DMS 273 treated with DMSO at 0.1 percent for 48 hours (cell line): Measurements from ENCODE around the gene ZNF3.

Experiments
- DNase-seq: peaks from one replicate; lab custom pipeline; 2025; lab: John Stamatoyannopoulos, UW

The ZNF3 gene

DNA sequence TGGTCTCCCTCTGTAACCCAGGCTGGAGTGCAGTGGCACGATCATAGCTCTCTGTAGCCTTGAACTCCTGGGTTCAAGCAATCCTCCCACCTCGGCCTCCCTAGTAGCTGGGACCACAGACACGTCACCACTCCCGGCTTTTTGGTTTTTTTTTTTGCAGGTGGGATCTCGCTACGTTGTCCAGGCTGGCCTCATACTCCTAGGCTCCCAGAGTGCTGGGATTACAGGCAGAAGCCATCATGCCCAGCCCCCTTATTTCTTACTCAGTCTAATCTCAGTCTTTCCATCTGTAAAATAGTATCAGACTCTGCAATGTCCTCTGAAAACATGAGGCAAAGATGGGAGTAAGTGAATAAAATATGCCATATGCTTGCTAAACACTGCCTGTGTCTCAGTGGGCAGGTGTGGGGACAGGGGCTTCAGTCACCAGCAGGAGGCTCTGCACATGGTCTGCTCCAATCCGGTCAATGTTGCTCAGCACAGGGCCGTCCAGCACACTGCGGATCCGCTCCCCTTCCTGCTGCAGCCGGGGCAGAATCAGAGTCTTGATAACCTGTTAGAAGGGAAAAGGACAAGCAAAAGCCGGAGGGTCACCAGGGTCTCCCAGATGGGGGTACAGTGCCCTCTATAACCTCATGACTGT lies 28.1 kb upstream of the ZNF3 start:
- DNase-seq = no peak

GRCh38 chr7:100107890-100108289 lies 26.4 kb upstream of the ZNF3 start:
- DNase-seq = no peak

DNA sequence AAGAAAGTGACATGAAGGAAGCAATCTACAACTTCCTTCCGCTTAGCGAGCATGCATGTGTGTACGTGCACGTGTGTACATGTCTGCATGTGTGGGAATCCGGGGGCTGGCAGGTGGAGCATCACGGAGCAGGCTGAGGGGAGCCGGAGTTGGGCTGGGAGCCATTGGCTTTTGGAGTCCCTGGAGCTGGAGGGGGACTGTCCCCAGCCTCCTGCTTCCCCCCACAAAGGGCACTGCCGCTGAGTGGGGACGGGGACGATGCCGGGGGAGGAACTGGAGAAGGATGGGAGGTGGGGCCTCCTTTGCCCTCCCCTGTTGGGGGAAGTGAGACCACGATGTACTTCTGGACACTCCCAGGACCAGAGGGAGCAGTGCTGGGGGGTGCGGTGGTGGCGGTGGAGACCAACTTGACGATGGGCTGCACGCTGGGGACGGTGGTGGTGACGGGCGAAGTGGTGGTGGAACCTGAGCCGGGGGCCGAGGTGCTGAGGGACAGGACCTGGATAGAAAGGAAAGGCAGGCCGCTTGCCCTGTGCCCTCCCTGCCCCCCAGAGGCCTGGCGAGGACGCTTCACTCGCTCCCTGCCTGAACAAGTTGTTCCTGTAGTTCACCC lies 25.7 kb upstream of the ZNF3 start:
- DNase-seq = no peak

DNA sequence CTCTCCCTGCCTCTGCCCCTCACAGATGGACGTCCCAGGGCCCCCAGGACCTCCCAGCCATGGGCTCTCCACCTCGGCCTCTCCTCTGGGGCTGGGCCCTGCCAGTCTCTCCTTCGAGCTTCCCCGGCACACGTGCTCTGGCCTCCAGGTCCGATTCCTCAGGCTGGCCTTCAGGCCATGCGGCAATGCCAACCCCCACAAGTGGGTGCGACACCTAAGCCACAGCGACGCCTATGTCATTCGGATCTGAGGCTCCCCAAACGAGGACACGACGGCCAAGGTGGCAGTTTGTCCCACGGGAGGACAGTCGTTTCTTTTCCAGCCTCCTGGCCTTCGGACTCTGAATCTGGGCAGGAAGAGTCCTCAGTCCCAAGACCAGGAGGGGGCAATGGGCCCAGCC lies 25.1 kb upstream of the ZNF3 start:
- no peak for DNase-seq

GRCh38 chr7:100105534-100105933 lies 24.0 kb upstream of the ZNF3 start:
- no peak for DNase-seq

DNA sequence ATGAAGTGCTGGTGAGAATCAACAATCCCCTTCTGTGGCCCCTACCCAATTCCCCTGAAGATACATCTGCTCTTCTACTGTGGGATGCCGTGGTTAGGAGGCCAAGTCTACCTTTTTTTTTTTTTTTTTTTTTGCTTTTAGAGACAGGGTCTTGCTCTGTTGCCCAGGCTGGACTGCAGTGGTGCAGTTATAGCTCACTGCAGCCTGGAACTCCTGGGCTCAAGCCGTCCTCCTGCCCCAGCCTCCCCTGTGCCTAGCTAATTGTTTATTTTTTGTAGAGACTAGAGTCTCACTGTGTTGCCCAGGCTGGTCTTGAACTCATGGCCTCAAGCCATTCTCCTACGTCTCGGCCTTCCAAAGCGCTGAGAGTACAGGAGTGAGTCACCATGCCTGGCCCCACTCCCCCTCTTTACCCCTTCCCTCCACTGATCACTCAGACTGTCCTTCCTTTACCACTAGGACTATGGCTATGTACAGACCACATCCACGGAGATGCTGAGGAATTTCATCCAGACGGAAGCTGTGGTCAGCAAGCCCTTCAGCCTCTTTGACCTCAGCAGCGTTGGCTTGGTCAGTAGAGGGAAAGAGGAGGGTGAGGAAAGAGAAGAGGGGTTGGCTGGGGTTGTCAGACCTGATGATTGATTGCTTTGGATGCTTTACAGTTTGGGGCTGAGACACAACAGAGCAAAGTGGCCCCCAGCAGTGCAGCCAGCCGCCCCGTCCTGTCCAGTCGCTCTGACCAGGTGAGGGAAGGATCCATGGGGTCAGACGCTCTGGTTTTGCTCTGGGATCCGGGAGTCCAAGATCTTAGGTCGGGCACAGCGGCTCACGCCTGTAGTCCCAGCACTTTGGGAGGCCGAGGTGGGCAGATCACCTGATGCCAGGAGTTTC lies 21.7 kb upstream of the ZNF3 start:
- no peak for DNase-seq

DNA sequence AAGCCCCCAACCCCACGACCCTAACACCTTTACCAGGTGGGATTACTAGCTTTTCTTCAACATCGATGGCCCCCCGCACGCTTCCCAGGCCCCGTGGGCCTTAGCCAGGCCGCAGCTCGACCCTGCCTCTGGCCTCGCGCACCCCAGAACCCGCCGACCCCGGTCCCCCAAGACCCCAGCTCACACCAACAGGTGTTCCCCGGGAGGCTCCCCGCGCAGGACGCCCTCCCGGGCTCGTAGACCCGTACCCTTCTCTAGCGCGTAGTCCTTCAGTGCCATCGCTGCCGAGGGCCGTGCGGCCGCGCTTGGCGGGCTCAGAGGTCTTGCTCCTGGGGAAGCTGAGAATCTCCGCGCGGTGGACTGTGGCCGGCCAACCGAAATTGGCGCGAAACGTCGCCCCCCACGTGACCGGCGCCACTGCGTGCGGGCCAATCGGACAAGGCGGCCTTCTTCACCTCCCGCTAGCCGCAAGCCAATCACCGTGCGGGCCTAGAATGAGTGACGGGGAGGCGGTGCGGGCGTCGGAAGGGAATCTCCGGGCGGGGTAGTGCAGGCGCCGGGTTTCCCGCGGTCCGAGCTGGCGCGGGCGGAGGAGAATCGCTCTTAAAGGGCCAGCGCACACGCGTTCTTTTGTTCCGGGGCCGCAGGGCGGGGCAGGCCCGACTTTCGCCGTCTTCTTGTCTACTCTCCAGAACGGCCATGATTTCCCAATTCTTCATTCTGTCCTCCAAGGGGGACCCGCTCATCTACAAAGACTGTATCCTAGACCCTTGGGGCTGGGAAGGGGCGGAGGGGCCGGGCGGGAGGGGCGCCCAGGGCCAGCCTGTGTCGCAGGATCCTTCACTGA lies 19.7 kb upstream of the ZNF3 start, which contains the start of the genes AP4M1 and MCM7:
TSS of gene AP4M1 (plus strand) at position 628 of the 847 bp plus-strand sequence. CDS start at position 700, 72 bp downstream.
TSS of gene MCM7 (minus strand) at position 382 of the 847 bp plus-strand sequence. CDS start at position 279, 103 bp downstream.
- peak; percentile 99 for DNase-seq

DNA sequence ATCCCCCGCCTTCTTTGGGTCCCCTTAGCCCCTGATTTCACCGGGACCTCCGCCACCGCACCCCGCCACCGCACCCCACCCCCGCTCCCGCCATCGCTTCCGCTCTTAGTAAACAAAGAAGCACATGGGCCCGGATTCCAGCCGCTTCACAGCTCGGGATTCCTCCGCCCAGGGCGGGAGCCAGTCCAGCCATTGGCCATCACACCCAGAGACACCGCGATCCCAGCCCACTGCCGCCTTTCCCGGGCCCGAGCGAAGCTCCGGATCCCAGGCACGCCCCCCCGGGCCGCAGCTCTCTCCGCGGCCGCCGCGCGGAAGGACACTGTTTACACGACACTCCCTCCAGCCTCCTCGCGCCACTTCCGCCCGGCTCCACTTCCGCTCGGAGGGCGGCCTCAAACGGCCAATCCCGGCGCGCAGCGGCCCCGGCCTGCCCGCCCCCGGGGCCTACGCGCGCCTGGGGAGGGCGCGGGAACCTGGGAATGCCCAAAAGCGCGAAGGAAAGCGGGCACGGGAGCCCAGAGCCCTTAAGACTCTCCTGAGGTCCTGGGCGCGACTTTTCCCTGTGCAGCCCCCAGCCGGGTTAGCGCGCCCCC lies 19.0 kb upstream of the ZNF3 start:
- DNase-seq = peak; percentile 75

DNA sequence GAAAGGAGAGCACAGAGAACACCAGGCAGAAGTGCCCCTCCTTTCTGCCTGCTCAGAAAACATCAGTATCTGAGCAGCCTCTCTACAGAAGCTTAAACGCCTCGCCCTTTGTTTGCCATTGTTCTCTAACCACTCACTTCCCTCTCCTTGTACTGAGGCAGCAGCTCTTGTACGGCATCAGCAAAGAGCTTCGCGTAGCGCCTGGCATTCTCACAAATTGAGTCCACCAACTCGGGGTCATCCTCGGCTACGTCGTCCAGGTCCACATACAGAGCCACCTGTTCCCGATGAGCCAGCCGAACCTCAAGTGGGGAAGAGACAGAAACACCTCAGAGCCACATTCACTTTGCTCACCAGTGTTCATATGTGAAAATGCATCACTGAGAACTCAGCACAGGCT lies 17.9 kb upstream of the ZNF3 start:
- DNase-seq = no peak

GRCh38 chr7:100098913-100099312 lies 17.4 kb upstream of the ZNF3 start:
- no peak for DNase-seq

- no peak for DNase-seq
Measured at GRCh38 chr7:100095704-100096103, 14.2 kb upstream of the ZNF3 start.

GRCh38 chr7:100095289-100095688 lies 13.8 kb upstream of the ZNF3 start:
- DNase-seq = no peak

GRCh38 chr7:100093925-100094486 lies 12.5 kb upstream of the ZNF3 start:
- DNase-seq = no peak

- DNase-seq = no peak
Measured at GRCh38 chr7:100093498-100093897, 12.0 kb upstream of the ZNF3 start.

DNA sequence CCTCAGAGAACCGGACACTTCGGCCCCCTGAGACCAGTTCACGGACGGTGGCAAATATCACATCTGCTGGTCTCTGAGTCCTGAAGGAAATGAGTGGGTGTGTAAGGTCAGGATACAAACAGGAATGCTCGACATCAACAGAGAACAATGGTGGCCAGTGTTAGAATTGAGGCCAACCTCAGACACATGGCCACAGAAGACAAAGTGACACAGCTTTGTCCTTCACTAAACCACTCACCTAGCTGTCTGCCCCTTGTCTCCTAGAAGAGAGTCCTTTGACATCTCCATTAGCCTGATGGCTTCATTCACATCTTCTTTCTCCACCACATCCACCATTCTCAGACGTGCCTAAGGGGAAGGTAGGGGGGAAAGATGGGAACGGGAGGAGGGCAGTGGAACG lies 11.5 kb upstream of the ZNF3 start:
- no peak for DNase-seq

DNA sequence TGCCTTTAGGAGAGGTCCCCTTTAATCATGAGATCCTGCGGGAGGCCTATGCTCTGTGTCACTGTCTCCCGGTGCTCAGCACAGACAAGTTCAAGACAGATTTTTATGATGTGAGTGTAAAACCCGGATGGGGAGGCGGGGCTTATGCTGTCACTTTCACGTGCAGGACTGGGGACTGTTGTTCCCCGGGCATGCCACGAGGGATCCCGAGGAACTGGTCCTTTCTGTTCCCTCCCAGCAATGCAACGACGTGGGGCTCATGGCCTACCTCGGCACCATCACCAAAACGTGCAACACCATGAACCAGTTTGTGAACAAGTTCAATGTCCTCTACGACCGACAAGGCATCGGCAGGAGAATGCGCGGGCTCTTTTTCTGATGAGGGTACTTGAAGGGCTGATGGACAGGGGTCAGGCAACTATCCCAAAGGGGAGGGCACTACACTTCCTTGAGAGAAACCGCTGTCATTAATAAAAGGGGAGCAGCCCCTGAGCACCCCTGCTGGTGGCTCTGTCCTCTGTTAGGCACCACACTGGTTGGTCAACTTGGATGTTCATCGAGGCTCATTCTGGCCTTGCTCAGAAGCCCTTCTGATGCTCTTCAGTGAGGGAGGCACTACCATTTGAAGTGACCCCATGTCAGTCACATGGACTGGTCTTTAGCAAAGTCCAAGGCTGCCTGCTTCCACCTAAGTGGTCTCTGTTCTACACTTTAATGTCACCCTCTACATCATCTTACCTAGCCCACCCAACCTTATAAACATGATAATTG lies 10.1 kb upstream of the ZNF3 start:
- no peak for DNase-seq

DNA sequence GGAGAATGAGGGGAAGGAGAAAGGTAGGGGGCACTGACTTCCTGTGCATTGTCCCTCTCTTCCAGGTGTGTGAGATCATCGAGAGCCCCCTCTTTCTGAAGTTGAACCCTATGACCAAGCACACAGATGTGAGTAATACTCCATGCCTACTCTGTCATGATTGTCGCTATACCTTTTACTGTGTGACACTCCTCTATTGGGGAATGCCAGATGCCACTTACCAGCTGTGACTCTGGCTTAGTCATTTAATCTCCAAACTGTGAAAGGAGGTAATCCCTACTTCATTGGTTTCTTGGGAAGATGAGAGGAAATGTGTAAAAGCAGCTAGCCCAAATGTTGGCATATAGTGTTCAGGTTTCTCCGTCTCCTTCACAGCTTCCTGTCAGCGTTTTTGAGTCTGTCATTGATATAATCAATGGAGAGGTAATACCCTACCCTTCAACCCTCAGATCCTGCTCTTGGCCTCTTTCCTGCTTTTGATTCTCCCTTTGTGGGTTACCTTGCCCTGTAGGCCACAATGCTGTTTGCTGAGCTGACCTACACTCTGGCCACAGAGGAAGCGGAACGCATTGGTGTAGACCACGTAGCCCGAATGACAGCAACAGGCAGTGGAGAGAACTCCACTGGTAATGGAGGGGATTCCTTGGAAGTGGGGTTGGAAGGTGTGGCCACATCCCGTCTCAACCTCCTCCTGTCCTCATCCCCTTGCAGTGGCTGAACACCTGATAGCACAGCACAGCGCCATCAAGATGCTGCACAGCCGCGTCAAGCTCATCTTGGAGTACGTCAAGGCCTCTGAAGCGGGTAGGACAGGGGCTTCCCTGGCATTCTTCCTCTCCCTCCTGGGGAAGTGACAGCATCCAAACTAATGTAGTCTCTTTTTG lies 9.2 kb upstream of the ZNF3 start:
- no peak for DNase-seq

DNA sequence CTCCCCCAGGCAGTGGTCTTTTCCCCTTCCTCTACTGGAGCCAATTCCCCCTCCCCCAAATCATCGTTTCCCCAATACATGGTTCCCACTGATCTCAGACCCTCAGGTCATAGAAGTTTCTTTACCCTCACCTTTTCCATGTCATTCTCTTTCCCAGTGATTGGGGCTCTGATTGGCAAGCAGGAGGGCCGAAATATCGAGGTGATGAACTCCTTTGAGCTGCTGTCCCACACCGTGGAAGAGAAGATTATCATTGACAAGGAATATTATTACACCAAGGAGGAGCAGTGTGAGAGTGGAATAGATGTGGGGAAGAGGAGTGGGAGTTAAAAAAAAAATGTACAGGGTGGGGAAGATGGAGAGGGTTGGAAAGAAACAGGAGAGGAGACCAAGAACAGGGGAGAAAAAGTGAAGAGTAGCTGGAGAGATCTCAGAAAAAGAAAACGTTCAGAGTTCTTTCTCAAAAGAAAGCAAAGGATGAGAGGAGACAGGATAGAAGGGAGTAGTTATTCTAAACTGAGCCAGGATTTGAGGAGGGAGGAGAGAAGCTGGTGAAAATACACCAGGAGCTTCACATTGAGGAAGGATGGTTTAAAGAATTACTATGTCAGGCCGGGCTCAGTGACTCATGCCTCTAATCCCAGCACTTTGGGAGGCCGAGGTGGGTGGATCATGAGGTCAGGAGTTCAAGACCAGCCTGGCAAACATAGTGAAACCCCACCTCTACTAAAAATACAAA lies 8.1 kb upstream of the ZNF3 start:
- no peak for DNase-seq
